HEK293 (cell line): ENCODE results near the gene LIN37.

ENCODE experiments used
- EGR2 ChIP-seq: fragments of 450-650 bp; formaldehyde crosslinking; IDR thresholded peaks from 2 replicates; pipeline ENCODE4 v1.5.1; 2016; ENCODE audit warnings: low read depth, missing biosample characterization, missing genetic modification characterization
- GLIS2 ChIP-seq: fragments of 450-650 bp; formaldehyde crosslinking; IDR thresholded peaks from 2 replicates; pipeline ENCODE4 v1.5.1; 2016; ENCODE audit warnings: missing biosample characterization, missing genetic modification characterization
- HOXA7 ChIP-seq: sonication (generic); formaldehyde crosslinking; IDR thresholded peaks from 2 replicates; pipeline ENCODE4 v1.8.1; 2022; ENCODE audit warnings: missing genetic modification reagents, borderline replicate concordance
- KLF8 ChIP-seq: fragments of 450-650 bp; formaldehyde crosslinking; IDR thresholded peaks from 2 replicates; pipeline ENCODE4 v1.5.1; 2016; ENCODE audit warnings: missing biosample characterization, missing genetic modification characterization
- MZF1 ChIP-seq: fragments of 450-650 bp; formaldehyde crosslinking; IDR thresholded peaks from 2 replicates; pipeline ENCODE4 v1.5.1; 2017; ENCODE audit warnings: missing biosample characterization, missing genetic modification characterization, borderline replicate concordance
- PBX3 ChIP-seq: sonication (generic); formaldehyde crosslinking; IDR thresholded peaks from 2 replicates; pipeline ENCODE4 v1.8.1; 2022; ENCODE audit warnings: mild to moderate bottlenecking, moderate library complexity, missing genetic modification reagents
- ZBTB21 ChIP-seq: fragments of 450-650 bp; formaldehyde crosslinking; IDR thresholded peaks from 2 replicates; pipeline ENCODE4 v1.5.1; 2017; ENCODE audit warnings: missing biosample characterization, missing genetic modification characterization
- ZNF132 ChIP-seq: fragments of 450-650 bp; formaldehyde crosslinking; IDR thresholded peaks from 2 replicates; pipeline ENCODE4 v1.5.1; 2017; ENCODE audit warnings: missing biosample characterization, missing genetic modification characterization, borderline replicate concordance
- ZNF184 ChIP-seq: fragments of 450-650 bp; IDR thresholded peaks from 2 replicates; pipeline ENCODE4 v1.5.1; 2018; ENCODE audit warnings: missing biosample characterization, mild to moderate bottlenecking, missing genetic modification characterization
- ZNF2 ChIP-seq: fragments of 450-650 bp; formaldehyde crosslinking; IDR thresholded peaks from 2 replicates; pipeline ENCODE4 v1.5.1; 2016; ENCODE audit warnings: missing biosample characterization, missing genetic modification characterization
- ZNF202 ChIP-seq: fragments of 450-650 bp; formaldehyde crosslinking; IDR thresholded peaks from 2 replicates; pipeline ENCODE4 v1.5.1; 2016; ENCODE audit warnings: missing biosample characterization, missing genetic modification characterization, borderline replicate concordance
- ZNF335 ChIP-seq: fragments of 450-650 bp; formaldehyde crosslinking; conservative IDR thresholded peaks from 2 replicates; pipeline ENCODE4 v1.5.1; 2016; ENCODE audit warnings: missing biosample characterization, missing genetic modification characterization
- ZNF398 ChIP-seq: fragments of 450-650 bp; formaldehyde crosslinking; IDR thresholded peaks from 2 replicates; pipeline ENCODE4 v1.5.1; 2017; ENCODE audit warnings: missing biosample characterization, missing genetic modification characterization
- ZNF416 ChIP-seq: fragments of 450-650 bp; formaldehyde crosslinking; IDR thresholded peaks from 2 replicates; pipeline ENCODE4 v1.5.1; 2016; ENCODE audit warnings: missing biosample characterization, missing genetic modification characterization
- ZNF426 ChIP-seq: fragments of 450-650 bp; formaldehyde crosslinking; IDR thresholded peaks from 2 replicates; pipeline ENCODE4 v1.5.1; 2017; ENCODE audit warnings: missing biosample characterization, missing genetic modification characterization, mild to moderate bottlenecking, inconsistent platforms, moderate library complexity
- ZNF529 ChIP-seq: fragments of 450-650 bp; formaldehyde crosslinking; IDR thresholded peaks from 2 replicates; pipeline ENCODE4 v1.5.1; 2017; ENCODE audit warnings: missing genetic modification characterization, missing biosample characterization; ENCODE audit not compliant: insufficient replicate concordance
- ZNF544 ChIP-seq: fragments of 450-650 bp; formaldehyde crosslinking; IDR thresholded peaks from 2 replicates; pipeline ENCODE4 v1.5.0; 2017; ENCODE audit warnings: missing biosample characterization, missing genetic modification characterization
- ZNF645 ChIP-seq: fragments of 450-650 bp; formaldehyde crosslinking; IDR thresholded peaks from 2 replicates; pipeline ENCODE4; 2016; ENCODE audit warnings: missing biosample characterization, missing genetic modification characterization
- ZNF707 ChIP-seq: fragments of 450-650 bp; formaldehyde crosslinking; IDR thresholded peaks from 2 replicates; pipeline ENCODE4 v1.5.1; 2016; ENCODE audit warnings: missing biosample characterization, missing genetic modification characterization
- ZNF830 ChIP-seq: fragments of 450-650 bp; IDR thresholded peaks from 2 replicates; pipeline ENCODE4 v1.5.0; 2018; ENCODE audit warnings: missing biosample characterization, missing genetic modification characterization, low read depth, mild to moderate bottlenecking, moderate library complexity
- TF ChIP-seq, protein P1 (sequence below): fragments of 450-650 bp; formaldehyde crosslinking; IDR thresholded peaks from 2 replicates; pipeline ENCODE4 v1.5.1; 2016; ENCODE audit warnings: missing biosample characterization, missing genetic modification characterization
- TF ChIP-seq, protein P2 (sequence below): fragments of 450-650 bp; formaldehyde crosslinking; IDR thresholded peaks from 2 replicates; pipeline ENCODE4 v1.5.1; 2016; ENCODE audit warnings: missing biosample characterization, missing genetic modification characterization
- TF ChIP-seq, protein P3 (sequence below): fragments of 450-650 bp; formaldehyde crosslinking; IDR thresholded peaks from 2 replicates; pipeline ENCODE4 v1.5.1; 2016; ENCODE audit warnings: missing biosample characterization, missing genetic modification characterization
- TF ChIP-seq, protein P4 (sequence below): fragments of 450-650 bp; formaldehyde crosslinking; IDR thresholded peaks from 2 replicates; pipeline ENCODE4 v1.5.1; 2017; ENCODE audit warnings: missing biosample characterization, missing genetic modification characterization
- TF ChIP-seq, protein P5 (sequence below): fragments of 450-650 bp; formaldehyde crosslinking; conservative IDR thresholded peaks from 2 replicates; pipeline ENCODE4 v1.5.1; 2016; ENCODE audit warnings: low read depth, missing biosample characterization, missing genetic modification characterization

Gene LIN37

DNA sequence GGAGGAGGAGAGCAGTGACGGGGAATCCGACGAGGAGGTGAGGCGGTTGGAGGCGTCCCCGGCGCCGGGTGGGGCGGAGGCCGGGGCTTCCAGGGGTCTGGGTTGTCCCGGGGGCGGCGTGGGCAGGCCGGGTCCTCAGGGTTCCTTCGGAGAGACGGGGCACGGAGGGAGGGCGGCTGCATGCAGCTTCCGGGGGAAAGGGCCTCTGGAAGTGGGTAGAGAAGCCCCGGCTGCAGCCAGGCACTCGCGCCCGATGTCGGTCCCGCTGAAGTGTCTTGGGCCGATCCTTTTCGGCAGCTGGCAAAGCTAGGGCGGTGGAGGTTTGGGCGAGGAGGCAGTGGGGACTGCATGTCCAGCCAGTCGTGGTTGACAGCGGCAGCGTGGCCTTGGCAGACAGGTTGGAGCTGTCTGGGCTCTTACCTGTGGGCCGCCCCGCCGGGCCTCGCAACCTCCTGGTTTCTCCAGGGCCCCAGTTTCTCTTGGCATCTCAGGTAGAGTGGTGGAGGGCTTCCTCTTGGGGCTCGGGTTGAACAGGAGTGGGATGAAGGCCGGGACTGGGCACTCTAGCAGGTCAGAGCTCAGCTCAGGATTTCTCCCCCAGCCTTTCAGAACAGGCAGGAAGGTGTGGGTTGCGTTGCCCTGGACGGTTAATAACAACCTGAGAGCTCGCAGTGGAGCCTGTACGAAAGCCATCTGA, 29.9 kb upstream of the LIN37 start (continued):
- TF ChIP-seq MZF1 (tag by site-specific recombination) (no peak), ZNF184 (tag by site-specific recombination) (no peak), ZNF529 (no peak), KLF8 (tag by site-specific recombination) (peak; percentile 61), ZNF426 (tag by site-specific recombination) (no peak), ZNF416 (tag by site-specific recombination) (no peak), ZBTB21 (no peak), ZNF398 (tag by site-specific recombination) (no peak), ZNF2 (tag by site-specific recombination) (peak; percentile 34; the same call in 1 of the 2 replicates), ZNF707 (tag by site-specific recombination) (no peak), PBX3 (no peak), ZNF132 (tag by site-specific recombination) (no peak), HOXA7 (CRISPR knock-in tag) (no peak), ZNF335 (tag by site-specific recombination) (peak; percentile 99), ZNF645 (tag by site-specific recombination) (no peak), EGR2 (tag by site-specific recombination) (peak; percentile 93), GLIS2 (tag by site-specific recombination) (peak; percentile 77), ZNF830 (tag by site-specific recombination) (no peak), ZNF544 (tag by site-specific recombination) (no peak), ZNF202 (no peak)
- TF ChIP-seq, protein P1, sequence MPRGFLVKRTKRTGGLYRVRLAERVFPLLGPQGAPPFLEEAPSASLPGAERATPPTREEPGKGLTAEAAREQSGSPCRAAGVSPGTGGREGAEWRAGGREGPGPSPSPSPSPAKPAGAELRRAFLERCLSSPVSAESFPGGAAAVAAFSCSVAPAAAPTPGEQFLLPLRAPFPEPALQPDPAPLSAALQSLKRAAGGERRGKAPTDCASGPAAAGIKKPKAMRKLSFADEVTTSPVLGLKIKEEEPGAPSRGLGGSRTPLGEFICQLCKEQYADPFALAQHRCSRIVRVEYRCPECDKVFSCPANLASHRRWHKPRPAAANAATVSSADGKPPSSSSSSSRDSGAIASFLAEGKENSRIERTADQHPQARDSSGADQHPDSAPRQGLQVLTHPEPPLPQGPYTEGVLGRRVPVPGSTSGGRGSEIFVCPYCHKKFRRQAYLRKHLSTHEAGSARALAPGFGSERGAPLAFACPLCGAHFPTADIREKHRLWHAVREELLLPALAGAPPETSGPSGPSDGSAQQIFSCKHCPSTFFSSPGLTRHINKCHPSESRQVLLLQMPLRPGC (tag by site-specific recombination) = no peak
- TF ChIP-seq, protein P2, sequence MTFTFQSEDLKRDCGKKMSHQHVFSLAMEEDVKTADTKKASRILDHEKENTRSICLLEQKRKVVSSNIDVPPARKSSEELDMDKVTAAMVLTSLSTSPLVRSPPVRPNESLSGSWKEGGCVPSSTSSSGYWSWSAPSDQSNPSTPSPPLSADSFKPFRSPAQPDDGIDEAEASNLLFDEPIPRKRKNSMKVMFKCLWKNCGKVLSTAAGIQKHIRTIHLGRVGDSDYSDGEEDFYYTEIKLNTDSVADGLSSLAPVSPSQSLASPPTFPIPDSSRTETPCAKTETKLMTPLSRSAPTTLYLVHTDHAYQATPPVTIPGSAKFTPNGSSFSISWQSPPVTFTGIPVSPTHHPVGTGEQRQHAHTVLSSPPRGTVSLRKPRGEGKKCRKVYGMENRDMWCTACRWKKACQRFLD = no peak
- TF ChIP-seq, protein P3, sequence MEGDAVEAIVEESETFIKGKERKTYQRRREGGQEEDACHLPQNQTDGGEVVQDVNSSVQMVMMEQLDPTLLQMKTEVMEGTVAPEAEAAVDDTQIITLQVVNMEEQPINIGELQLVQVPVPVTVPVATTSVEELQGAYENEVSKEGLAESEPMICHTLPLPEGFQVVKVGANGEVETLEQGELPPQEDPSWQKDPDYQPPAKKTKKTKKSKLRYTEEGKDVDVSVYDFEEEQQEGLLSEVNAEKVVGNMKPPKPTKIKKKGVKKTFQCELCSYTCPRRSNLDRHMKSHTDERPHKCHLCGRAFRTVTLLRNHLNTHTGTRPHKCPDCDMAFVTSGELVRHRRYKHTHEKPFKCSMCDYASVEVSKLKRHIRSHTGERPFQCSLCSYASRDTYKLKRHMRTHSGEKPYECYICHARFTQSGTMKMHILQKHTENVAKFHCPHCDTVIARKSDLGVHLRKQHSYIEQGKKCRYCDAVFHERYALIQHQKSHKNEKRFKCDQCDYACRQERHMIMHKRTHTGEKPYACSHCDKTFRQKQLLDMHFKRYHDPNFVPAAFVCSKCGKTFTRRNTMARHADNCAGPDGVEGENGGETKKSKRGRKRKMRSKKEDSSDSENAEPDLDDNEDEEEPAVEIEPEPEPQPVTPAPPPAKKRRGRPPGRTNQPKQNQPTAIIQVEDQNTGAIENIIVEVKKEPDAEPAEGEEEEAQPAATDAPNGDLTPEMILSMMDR (tag by site-specific recombination) = no peak
- TF ChIP-seq, protein P4, sequence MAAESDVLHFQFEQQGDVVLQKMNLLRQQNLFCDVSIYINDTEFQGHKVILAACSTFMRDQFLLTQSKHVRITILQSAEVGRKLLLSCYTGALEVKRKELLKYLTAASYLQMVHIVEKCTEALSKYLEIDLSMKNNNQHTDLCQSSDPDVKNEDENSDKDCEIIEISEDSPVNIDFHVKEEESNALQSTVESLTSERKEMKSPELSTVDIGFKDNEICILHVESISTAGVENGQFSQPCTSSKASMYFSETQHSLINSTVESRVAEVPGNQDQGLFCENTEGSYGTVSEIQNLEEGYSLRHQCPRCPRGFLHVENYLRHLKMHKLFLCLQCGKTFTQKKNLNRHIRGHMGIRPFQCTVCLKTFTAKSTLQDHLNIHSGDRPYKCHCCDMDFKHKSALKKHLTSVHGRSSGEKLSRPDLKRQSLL (tag by site-specific recombination) = no peak
- TF ChIP-seq, protein P5, sequence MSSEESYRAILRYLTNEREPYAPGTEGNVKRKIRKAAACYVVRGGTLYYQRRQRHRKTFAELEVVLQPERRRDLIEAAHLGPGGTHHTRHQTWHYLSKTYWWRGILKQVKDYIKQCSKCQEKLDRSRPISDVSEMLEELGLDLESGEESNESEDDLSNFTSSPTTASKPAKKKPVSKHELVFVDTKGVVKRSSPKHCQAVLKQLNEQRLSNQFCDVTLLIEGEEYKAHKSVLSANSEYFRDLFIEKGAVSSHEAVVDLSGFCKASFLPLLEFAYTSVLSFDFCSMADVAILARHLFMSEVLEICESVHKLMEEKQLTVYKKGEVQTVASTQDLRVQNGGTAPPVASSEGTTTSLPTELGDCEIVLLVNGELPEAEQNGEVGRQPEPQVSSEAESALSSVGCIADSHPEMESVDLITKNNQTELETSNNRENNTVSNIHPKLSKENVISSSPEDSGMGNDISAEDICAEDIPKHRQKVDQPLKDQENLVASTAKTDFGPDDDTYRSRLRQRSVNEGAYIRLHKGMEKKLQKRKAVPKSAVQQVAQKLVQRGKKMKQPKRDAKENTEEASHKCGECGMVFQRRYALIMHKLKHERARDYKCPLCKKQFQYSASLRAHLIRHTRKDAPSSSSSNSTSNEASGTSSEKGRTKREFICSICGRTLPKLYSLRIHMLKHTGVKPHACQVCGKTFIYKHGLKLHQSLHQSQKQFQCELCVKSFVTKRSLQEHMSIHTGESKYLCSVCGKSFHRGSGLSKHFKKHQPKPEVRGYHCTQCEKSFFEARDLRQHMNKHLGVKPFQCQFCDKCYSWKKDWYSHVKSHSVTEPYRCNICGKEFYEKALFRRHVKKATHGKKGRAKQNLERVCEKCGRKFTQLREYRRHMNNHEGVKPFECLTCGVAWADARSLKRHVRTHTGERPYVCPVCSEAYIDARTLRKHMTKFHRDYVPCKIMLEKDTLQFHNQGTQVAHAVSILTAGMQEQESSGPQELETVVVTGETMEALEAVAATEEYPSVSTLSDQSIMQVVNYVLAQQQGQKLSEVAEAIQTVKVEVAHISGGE (tag by site-specific recombination) = 0 out of 2 replicates have a peak, but pooled peaks have one; percentile 35
